ENCODE results near the gene SCAPER.
"Not testable (repeated sequence)": the region's sequence is repeated elsewhere in the genome, so short reads cannot be mapped to it uniquely, and the experiment has no call there.

Gene SCAPER

GRCh38 chr15:76465728-76466127 is 439.4 kb downstream of the SCAPER start:
- DNase-seq: no peak

GRCh38 chr15:76464247-76464646 is 440.9 kb downstream of the SCAPER start:
- DNase-seq: no peak

GRCh38 chr15:76460871-76461270 is 444.3 kb downstream of the SCAPER start:
- DNase-seq: no peak

GRCh38 chr15:76460347-76460746 is 444.8 kb downstream of the SCAPER start:
- no peak for DNase-seq

GRCh38 chr15:76451540-76451939 is 453.6 kb downstream of the SCAPER start:
- DNase-seq: no peak

- DNase-seq: peak in 2 of 3 donors; percentile 1 to 7
Measured at GRCh38 chr15:76449455-76449854, 455.7 kb downstream of the SCAPER start.

- no peak for DNase-seq
Measured at GRCh38 chr15:76448755-76449154, 456.4 kb downstream of the SCAPER start.

GRCh38 chr15:76447728-76448441 is 457.3 kb downstream of the SCAPER start:
- no peak for DNase-seq

- DNase-seq: no peak
Measured at GRCh38 chr15:76440441-76440840, 464.7 kb downstream of the SCAPER start.

GRCh38 chr15:76439542-76439941 is 465.6 kb downstream of the SCAPER start:
- DNase-seq: no peak

- no peak for DNase-seq
Measured at GRCh38 chr15:76433798-76434400, 471.2 kb downstream of the SCAPER start.

- not testable (repeated sequence) for DNase-seq
Measured at GRCh38 chr15:76433036-76433435, 472.1 kb downstream of the SCAPER start.

- no peak for DNase-seq
Measured at GRCh38 chr15:76432604-76433003, 472.5 kb downstream of the SCAPER start.

GRCh38 chr15:76431971-76432370 is 473.2 kb downstream of the SCAPER start:
- no peak for DNase-seq

GRCh38 chr15:76430711-76431110 is 474.4 kb downstream of the SCAPER start:
- DNase-seq: not testable (repeated sequence)

- no peak for DNase-seq
Measured at GRCh38 chr15:76429661-76430060, 475.5 kb downstream of the SCAPER start.

- DNase-seq: no peak
Measured at GRCh38 chr15:76426941-76427340, 478.2 kb downstream of the SCAPER start.

- no peak for DNase-seq
Measured at GRCh38 chr15:76418352-76419140, 486.6 kb downstream of the SCAPER start.

GRCh38 chr15:76401285-76401684 is 503.9 kb downstream of the SCAPER start:
- DNase-seq: no peak

- no peak for DNase-seq
Measured at GRCh38 chr15:76398317-76399104, 506.6 kb downstream of the SCAPER start.

- no peak for DNase-seq
Measured at GRCh38 chr15:76393614-76394013, 511.5 kb downstream of the SCAPER start.

- DNase-seq: no peak
Measured at GRCh38 chr15:76391847-76392246, 513.3 kb downstream of the SCAPER start.

GRCh38 chr15:76391309-76391708 is 513.8 kb downstream of the SCAPER start:
- no peak for DNase-seq
